NCI-H82 treated with DMSO at 0.1 percent for 48 hours (cell line): ENCODE data around the gene QSOX1.

ENCODE experiments used
- DNase-seq: peaks from one replicate; lab custom pipeline; 2025; ENCODE audit not compliant: unreplicated experiment; lab: John Stamatoyannopoulos, UW

The QSOX1 gene

GRCh38 chr1:180169640-180170195 is 15.0 kb downstream of the QSOX1 start:
- DNase-seq: no peak

DNA sequence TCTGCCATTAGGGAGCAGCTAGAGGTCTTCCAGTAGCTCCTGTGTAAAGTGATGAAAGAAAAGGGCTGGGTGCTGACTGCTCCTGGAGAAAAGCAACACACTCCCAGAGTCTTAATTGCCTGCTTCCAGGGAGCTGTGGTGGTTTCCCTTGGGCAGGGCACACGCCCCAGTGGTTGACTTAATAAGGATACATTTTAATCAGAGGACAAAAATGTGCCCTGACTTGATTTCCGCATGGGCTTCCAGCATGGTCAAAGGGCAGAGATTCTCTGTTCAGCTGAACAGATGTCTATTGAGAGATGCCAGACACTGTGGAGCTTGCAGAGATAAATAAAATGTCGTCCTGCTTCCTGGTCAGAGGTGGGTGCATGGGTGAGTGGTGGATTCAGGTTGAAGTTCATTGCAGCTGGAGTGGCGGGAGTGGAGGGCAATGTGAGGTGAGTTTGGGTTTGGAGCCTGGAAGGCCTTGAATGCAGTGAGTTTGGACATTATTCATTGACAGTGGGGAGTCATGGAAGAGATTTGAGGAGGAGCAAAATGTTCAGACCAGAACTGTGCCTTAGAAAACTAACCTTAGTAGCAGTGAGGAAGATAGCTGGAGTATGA is 16.0 kb downstream of the QSOX1 start:
- DNase-seq: no peak

GRCh38 chr1:180171691-180172090 is 17.0 kb downstream of the QSOX1 start:
- DNase-seq: no peak

DNA sequence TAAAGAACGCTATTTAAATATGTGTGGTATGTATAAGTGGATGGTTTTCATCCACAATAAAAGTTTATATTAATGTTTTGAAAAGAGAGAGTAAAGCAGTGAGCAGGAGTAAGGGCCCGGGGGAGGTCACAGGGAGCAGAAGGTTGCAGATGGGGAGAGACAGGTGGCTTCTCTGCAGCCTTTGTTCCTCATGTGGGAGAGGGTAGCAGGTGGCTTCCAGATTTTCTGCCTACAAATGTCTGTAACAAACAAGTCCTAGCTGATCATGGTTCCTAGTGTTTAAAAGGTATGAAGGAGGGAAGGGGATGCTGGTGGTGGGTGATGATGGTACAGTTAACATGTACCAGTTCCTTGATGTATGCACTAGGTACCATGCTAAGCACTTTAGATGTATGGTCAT is 18.8 kb downstream of the QSOX1 start:
- no peak for DNase-seq

- DNase-seq: no peak
These were observed 19.3 kb downstream of the QSOX1 start for GRCh38 chr1:180173952-180174351.

GRCh38 chr1:180175291-180175690 is 20.6 kb downstream of the QSOX1 start:
- no peak for DNase-seq

DNA sequence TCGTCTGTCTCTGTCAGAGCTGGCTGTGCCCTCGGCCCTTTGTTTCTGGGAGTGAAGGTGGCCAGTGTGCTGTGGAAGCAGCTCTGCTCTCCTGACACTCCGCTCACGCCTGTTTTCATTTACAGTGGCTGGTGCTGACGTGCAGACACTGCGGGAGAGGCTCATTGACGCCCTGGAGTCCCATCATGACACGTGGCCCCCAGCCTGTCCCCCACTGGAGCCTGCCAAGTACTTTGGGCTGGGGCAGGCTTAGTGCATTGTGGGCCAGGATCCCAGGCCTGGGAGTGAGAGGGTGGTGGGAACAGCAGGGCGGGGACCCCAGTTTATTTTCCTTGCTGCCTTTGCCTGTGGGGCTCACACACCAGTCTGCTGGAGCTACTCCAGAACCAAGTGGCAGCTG is 21.1 kb downstream of the QSOX1 start:
- DNase-seq: no peak

DNA sequence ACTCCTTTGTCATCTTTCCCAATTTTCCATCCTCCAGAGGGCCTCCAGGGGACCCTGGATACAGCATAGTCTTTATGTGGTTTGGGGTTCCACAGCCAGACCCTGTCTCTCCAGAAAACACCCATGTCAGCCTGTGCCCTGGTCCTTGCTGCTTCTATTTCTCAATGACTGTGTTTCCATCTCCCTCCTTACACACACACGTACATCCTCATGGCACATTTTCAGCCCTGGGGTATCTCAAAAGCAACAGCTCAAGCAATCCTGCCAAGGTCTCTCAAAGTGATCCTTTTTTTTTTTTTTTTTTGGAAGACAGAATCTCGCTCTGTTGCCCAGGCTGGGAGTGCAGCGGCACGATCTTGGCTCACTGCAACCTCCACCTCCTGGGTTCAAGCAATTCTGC is 22.3 kb downstream of the QSOX1 start:
- no peak for DNase-seq

DNA sequence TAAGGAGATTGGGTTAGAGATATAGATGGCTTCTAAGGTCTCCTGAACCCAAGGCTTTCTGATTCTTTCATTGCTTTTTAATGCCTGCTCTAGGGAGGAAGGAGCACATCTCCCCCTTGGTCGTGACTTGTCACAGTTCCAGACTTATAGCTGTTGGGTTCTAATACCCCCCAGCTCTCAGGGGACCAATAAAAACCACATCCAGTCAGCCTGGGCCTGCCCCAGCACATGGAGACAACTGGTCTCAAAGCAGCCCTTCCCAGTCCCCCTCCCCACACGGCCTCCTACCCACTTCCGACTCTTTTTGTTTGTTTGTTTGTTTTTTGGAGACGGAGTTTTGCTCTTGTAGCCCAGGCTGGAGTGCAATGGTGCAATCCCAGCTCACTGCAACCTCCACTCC is 23.3 kb downstream of the QSOX1 start:
- DNase-seq: no peak

GRCh38 chr1:180178511-180179161 is 24.0 kb downstream of the QSOX1 start:
- no peak for DNase-seq

DNA sequence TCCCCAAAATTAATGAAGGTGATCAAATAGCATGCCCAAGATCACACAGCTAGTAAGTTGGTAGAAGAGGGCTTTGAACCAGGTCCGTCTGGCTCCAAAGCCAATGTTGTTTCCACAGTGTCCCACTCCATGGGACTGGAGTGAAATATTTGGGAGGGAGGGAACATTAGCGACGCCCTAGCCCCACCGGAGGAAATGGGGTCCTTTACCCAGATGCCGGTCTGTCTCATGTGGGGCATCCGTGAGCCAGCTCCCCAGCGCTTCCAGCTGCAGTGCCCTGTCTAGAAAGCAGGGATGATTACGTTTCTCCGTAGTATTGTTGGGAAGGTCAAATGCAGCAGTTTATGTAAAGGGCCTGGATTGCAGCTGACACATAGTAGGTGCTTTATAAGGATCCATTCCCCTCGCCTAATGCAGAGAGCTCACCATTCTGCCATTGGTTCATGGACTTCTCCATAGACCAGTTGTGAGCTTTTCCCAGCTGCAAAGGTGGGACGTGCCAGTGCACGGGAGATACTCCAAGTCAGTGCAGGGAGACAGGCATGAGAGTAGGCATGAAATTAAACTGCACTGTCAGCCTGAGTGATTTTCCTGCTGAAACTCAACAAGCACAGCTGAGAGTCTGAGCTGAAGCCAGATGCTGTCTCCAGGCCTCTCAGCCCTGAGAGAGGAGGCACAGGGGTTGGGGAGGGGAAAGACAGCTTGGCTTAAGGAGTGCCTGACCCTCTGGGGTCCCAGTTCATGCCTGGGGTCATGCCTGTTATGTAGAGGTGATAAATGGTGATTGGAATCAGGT is 24.7 kb downstream of the QSOX1 start:
- no peak for DNase-seq

GRCh38 chr1:180181048-180181447 is 26.4 kb downstream of the QSOX1 start:
- DNase-seq: peak; percentile 31

DNA sequence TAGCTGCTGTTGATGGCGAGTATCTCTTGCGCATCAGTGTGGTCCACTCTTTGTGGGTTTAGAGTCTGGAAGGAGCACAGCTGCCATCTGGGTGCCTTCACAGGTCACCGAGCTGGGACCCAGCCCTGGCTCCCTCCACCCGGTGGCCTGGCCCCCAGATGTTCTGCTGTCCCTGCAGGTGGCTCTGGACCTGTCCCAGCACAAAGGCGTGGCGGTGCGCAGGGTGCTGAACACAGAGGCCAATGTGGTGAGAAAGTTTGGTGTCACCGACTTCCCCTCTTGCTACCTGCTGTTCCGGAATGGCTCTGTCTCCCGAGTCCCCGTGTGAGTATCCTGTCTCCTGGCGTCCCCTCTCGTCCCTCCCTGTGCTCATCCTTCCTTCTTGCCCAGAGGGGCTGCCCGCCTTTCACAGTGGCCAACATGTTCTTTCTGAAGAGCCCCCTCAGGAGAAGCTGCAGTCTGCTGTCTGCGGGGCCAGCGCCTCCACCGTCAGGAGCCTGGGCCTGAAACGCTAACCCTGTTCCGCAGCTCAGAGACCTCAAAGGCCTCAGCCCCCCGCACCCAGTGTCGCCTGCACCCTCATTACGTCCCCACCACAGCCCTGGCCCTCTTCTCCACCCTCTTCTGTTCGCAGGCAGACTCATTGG is 27.4 kb downstream of the QSOX1 start:
- DNase-seq: no peak

GRCh38 chr1:180182643-180183311 is 28.1 kb downstream of the QSOX1 start:
- no peak for DNase-seq

DNA sequence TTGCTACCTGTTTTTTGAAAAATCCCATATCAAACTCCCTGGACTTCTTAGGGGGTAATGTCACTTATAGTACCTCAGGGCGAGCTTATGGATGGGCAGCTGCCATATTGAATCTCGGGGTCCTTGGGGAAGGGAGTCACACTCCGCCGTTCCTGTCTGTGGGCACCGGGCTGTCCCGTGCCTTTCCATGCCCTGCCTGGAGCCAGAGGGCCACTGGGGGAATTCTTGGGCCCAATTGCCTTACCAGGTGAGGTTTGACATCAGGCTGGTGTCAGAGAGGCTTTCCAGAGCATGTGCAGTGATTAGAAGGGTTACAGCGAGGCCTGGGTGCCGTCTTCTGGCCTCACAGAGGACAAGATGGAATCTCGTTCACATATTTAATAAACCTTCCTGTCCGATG is 28.8 kb downstream of the QSOX1 start:
- DNase-seq: no peak

- no peak for DNase-seq
These were observed 29.4 kb downstream of the QSOX1 start for GRCh38 chr1:180184041-180184440.

GRCh38 chr1:180185281-180185680 is 30.6 kb downstream of the QSOX1 start:
- DNase-seq: no peak

GRCh38 chr1:180185971-180186645 is 31.4 kb downstream of the QSOX1 start:
- DNase-seq: no peak

- no peak for DNase-seq
These were observed 32.2 kb downstream of the QSOX1 start for GRCh38 chr1:180186831-180187230.

DNA sequence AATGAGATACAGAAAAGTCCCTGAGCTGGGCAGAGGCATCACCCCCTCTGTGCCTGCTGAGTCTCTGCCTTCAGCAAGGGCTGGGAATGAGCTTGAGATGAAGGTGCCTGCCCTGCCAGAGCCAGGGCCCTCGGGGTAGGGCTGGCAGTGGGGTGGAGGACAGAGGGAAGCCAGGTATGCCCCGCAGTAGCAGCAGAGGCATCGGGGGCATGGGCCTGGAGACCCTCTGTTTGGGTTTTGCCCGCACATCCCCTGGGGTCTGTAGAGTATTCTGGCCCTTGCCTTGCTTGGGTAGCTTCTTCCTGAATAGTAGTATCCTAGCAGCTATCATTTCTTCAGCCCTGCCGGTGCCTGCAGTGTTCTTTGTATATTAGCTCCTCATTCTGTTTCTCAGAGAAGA is 33.0 kb downstream of the QSOX1 start:
- DNase-seq: no peak
